Breast epithelium (tissue), 3 donors: Measurements from ENCODE around the gene RBM17.

ENCODE experiments used
- POLR2A ChIP-seq: fragments of 450-650 bp; IDR thresholded peaks from one replicate; pipeline ENCODE4 v1.6.1; 2016; ENCODE audit warnings: antibody characterized with exemption, mild to moderate bottlenecking, moderate library complexity
- TF ChIP-seq, protein P1 (sequence below), 3 donors: fragments of 450-650 bp; IDR thresholded peaks; one replicate each; pipeline ENCODE4 v1.5.1; 2016 to 2017; ENCODE audit warnings: antibody characterized with exemption in 3 of 3, mild to moderate bottlenecking in 3 of 3, moderate library complexity in 3 of 3

DNA sequence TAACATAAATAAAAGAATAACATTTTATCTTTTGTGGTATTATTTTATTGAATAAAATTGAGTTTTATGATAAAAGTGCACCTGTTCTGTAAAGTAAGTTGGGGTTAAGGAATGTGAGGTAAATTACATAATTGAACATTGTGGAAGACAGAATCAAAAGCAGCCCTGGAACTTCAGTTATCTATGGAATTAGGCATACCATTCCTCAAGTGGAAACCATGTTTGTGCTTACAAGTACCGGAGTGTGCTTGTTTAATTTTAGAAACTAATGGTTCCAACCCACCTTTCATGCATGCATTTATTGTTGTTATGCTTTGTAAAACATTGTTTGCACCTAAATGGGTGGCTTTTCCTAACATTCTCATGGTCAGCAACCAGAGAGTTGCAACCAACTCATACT, 28.0 kb downstream of the RBM17 start:
- TF ChIP-seq, protein P1, sequence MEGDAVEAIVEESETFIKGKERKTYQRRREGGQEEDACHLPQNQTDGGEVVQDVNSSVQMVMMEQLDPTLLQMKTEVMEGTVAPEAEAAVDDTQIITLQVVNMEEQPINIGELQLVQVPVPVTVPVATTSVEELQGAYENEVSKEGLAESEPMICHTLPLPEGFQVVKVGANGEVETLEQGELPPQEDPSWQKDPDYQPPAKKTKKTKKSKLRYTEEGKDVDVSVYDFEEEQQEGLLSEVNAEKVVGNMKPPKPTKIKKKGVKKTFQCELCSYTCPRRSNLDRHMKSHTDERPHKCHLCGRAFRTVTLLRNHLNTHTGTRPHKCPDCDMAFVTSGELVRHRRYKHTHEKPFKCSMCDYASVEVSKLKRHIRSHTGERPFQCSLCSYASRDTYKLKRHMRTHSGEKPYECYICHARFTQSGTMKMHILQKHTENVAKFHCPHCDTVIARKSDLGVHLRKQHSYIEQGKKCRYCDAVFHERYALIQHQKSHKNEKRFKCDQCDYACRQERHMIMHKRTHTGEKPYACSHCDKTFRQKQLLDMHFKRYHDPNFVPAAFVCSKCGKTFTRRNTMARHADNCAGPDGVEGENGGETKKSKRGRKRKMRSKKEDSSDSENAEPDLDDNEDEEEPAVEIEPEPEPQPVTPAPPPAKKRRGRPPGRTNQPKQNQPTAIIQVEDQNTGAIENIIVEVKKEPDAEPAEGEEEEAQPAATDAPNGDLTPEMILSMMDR (IDR thresholded peaks at IDR 0.05) = no peak
- TF ChIP-seq POLR2A = no peak
